GM13977 (cell line): ENCODE measurements around the gene TNFAIP8L1.

ENCODE experiments used
- DNase-seq: peaks from one replicate; pipeline ENCODE4 v3.0.0; 2012; ENCODE audit warnings: low spot score
- CTCF ChIP-seq: IDR thresholded peaks from 2 replicates; pipeline ENCODE4 v1.5.1; 2012; ENCODE audit warnings: mild to moderate bottlenecking, control low read depth; ENCODE audit not compliant: insufficient read depth; ENCODE audit errors: extremely low read depth, missing control alignments
- in situ Hi-C: fragments of 300-500 bp; cut with MboI; formaldehyde crosslinking; loops from one replicate; pipeline ENCODE4 v1.12.0; 2022; ENCODE audit warnings: low sequenced_read_pairs, low pct_unique_long_range_greater_than_20kb, mixed read lengths, inconsistent platforms; ENCODE audit not compliant: unreplicated experiment

The TNFAIP8L1 gene

GRCh38 chr19:4636761-4637160 lies 2.6 kb upstream of the TNFAIP8L1 start:
- in situ Hi-C loops: no loop called here
- TF ChIP-seq CTCF: no peak
- DNase-seq: no peak

GRCh38 chr19:4638317-4638716 lies 999 bp upstream of the TNFAIP8L1 start:
- no peak for DNase-seq
- no peak for TF ChIP-seq CTCF
- in situ Hi-C loops: no loop called here

- in situ Hi-C loops: no loop called here
- no peak for DNase-seq
- TF ChIP-seq CTCF: no peak
These were observed 373 bp downstream of the TNFAIP8L1 start for GRCh38 chr19:4639531-4640246.

- DNase-seq: peak; percentile 44
- in situ Hi-C loops: no loop called here
- TF ChIP-seq CTCF: no peak
These were observed 1.1 kb downstream of the TNFAIP8L1 start for GRCh38 chr19:4640247-4641000.

- in situ Hi-C loops: no loop called here
- no peak for TF ChIP-seq CTCF
- DNase-seq: no peak
These were observed 1.8 kb downstream of the TNFAIP8L1 start for GRCh38 chr19:4641132-4641531.

- no peak for DNase-seq
- in situ Hi-C loops: no loop called here
- TF ChIP-seq CTCF: no peak
These were observed 3.3 kb downstream of the TNFAIP8L1 start for GRCh38 chr19:4642625-4643024.
